ENCODE data around the gene PMS1.
A peak's percentile ranks its signal among the peaks of the same experiment; 100 is the strongest.
"Not testable (repeated sequence)": the region's sequence is repeated elsewhere in the genome, so short reads cannot be mapped to it uniquely, and the experiment has no call there.

The PMS1 gene

GRCh38 chr2:189818249-189819038 lies 34.2 kb downstream of the PMS1 start:
- no peak for DNase-seq (ENCODE audit: low spot score)

DNA sequence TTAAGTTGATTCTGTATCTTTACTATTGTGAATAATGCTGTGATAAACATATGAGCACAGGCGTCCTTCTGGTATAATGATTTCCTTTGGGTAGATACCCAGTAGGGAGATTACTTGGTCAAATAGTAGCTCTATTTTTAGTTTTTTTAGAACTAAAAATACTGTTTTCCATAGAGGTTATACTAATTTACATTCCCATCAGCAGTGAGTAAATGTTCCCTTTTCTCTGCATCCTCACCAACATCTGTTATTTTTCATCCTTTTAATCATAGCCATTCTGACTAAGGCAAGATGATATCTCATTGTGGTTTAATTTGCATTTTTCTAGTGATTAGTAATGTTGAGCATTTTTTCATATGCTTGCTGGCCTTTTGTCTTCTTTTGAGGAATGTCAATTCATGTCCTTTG lies 35.1 kb downstream of the PMS1 start:
- no peak for DNase-seq (ENCODE audit: low spot score)

DNA sequence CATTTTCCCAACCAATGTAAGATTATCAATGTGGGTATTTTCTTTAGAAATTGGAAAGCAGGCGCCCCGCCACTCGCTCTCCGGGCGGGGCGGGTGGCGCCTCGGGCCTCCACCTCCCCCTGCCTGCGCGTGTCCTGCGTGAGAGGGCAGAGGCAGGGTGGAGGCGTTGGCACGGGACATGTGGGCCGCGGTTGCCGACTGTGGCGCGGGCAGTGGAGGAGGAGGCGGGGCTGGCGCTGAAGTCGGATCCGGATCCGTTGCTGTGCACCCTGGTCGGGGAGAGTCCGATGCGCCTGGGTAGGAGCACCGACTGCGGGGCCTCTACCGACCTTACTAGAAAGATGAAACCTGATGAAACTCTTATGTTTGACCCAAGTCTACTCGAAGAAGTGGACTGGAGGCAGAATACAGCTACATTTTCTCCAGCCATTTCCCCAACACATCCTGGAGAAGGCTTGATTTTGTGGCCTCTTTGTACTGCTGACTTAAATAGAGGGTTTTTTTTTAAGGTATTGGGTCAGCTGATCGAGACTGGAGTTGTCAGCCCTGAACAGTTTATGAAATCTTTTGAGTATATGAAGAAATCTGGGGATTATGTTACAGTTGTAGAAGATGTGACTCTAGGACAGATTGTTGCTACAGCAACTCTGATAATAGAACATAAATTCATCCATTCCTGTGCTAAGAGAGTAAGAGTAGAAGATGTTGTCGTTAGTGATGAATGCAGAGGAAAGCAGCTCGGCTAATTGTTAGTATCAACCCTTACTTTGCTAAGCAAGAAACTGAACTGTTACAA lies 37.9 kb downstream of the PMS1 start:
- no peak for DNase-seq (ENCODE audit: low spot score)

- no peak for DNase-seq (ENCODE audit: low spot score)
Observed at GRCh38 chr2:189824694-189825396, 40.6 kb downstream of the PMS1 start.

DNA sequence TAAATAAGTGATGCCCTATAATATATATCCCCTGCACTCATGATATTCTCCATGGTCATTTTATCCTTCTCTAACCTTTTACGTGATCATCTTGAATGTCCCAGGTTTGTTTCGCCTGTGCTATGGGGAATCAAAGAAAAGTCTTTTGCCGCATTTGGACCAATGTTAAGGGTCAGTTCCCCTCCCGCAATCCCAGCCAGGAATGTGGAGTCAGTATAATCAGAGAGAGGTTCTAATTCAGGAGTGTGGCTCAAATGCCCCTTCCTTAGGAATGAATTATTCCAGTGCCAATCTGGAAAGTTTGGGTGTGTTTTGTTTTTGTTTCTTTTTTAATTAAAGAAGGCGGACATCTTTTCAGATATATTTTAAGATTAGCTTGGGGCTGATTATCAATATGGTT lies 41.8 kb downstream of the PMS1 start:
- DNase-seq (ENCODE audit: low spot score): no peak

GRCh38 chr2:189829102-189829833 lies 45.0 kb downstream of the PMS1 start:
- DNase-seq (ENCODE audit: low spot score): no peak

GRCh38 chr2:189830510-189830909 lies 46.3 kb downstream of the PMS1 start:
- DNase-seq (ENCODE audit: low spot score): no peak

DNA sequence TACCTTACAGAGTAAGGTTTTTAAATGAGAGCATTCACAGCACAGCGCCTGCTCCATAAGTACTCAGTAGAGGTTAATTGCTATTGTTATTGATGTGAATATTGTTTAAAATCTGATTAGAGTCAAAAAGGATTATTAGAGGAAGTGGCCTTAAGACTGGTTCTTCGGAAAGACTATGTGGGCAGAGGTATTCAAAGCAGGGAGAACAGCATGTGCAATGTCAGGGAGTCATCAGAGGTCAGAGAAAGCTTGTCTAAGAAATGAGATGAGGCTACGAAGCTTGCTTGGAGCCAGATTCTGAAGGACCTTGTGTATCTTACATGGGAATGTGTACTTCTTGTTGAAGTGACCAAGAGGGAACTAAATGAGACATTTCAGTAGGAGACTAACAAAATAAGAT lies 49.8 kb downstream of the PMS1 start:
- DNase-seq (ENCODE audit: low spot score): no peak

DNA sequence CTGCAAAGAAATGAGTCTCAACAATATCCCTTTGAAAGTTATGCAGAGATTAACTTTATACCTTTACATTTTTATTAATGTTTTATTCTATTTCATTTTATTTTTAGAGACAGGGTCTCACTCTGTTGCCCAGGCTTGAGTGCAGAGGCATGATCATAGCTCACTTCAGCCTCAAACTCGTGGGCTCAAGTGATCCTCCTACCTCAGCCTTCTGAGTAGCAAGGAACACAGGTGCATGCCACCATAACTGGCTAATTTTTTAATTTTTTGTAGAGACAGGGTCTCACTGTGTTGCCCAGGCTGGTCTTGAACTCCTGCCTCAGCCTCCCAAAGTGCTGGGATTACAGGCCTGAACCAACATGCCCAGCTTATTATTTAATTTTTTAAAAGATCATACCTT lies 50.4 kb downstream of the PMS1 start:
- not testable (repeated sequence) for DNase-seq (ENCODE audit: low spot score)

DNA sequence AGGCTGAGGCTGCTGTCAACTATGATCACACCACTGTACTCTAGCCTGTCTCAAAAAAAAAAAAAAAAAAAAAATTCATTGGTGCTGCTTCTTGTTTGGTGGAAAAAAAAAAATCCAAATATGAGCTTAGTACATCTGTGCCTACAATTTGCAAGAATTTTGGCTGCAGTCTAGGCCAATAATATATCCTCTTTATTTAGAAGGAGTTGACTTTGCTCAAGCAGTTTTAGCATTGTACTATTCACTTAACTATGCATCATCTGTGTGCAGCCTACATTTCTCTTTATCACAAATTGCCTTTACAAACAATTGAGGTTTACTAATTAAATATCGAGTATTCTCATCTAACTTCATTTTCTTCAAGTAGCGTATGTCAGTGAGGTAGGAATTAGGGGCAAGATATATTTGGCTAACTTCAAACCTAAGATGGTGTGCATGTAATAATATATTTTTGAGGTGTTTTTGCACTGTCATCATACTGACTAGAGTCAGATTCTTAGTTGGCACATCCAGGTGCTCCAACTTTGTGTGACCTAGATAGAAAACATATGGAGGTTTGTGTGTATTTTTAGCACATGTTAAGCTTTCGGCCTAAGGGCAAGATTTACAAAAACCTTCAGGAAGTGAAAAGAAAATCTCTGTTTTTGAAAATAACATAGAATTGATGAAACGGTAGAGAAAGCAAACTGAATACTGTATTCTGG lies 51.8 kb downstream of the PMS1 start:
- DNase-seq (ENCODE audit: low spot score): peak; percentile 84

- DNase-seq (ENCODE audit: low spot score): no peak
Observed at GRCh38 chr2:189836644-189837043, 52.4 kb downstream of the PMS1 start.

DNA sequence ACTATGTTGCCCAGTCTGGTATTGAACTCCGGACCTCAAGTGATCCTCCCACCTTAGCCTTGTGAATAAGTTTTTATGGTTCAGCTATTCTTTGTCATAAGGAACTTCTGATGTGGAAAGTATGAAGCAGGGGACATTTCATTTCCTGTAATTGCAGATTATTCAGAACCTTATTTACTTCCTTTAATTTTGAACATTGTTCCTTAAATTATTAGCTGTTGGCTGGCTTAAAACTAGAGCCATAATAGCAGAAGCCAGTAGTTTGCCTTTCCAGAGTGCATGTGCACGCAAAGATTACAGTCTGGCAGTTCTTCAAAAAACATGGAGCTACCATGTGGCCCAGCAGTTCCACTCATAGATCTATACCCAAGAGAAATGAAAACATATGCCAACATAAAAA lies 53.1 kb downstream of the PMS1 start:
- DNase-seq (ENCODE audit: low spot score): no peak

DNA sequence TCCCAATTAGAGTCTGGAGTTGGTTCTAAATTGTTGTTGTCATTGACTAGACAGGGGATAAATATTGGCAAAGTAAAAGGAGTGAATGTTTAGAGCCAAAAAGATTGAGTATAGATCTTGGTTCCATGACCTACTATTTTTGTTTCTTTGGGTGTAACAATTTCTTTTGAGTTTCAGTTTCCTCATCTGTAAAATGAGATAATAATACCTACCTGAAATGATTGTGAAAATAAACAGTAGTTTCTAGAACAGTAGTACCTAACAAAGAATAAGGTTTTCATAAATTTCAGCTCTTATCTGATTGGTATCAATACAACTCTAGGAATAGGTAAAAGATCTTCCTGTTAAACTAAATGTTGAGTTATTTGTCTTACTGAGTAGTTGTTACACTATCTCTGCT lies 56.8 kb downstream of the PMS1 start:
- DNase-seq (ENCODE audit: low spot score): no peak

- DNase-seq (ENCODE audit: low spot score): peak; percentile 29
Observed at GRCh38 chr2:189848276-189848675, 64.0 kb downstream of the PMS1 start.

GRCh38 chr2:189849550-189849949 lies 65.3 kb downstream of the PMS1 start:
- DNase-seq (ENCODE audit: low spot score): no peak

- DNase-seq (ENCODE audit: low spot score): no peak
Observed at GRCh38 chr2:189851174-189851826, 67.0 kb downstream of the PMS1 start.

DNA sequence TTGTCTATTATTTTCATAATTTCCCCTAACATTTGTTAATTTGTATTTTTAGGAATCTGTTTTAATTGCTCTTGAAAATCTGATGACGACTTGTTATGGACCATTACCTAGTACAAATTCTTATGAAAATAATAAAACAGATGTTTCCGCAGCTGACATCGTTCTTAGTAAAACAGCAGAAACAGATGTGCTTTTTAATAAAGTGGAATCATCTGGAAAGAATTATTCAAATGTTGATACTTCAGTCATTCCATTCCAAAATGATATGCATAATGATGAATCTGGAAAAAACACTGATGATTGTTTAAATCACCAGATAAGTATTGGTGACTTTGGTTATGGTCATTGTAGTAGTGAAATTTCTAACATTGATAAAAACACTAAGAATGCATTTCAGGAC lies 69.9 kb downstream of the PMS1 start:
- DNase-seq (ENCODE audit: low spot score): no peak

- no peak for DNase-seq (ENCODE audit: low spot score)
Observed at GRCh38 chr2:189854940-189855339, 70.7 kb downstream of the PMS1 start.

- no peak for DNase-seq (ENCODE audit: low spot score)
Observed at GRCh38 chr2:189858291-189858690, 74.0 kb downstream of the PMS1 start.

DNA sequence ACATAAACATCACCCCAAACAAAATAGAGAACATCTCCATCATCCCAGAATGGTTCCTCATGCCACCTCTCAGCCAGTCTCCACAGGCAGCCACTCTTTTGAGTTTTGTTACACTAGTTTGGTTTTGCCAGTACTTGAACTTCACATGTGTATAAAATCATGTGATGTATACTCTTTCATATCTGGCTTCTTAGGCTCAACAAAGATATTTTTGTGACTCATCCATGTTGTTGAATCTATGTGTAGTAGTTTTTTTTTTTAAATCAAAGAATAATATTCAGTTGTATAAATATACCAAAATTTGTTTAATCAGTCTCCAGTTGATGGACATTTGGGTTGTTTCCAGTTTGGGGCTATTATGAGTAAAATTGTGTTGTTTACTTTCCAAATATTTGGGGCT lies 75.9 kb downstream of the PMS1 start:
- no peak for DNase-seq (ENCODE audit: low spot score)

DNA sequence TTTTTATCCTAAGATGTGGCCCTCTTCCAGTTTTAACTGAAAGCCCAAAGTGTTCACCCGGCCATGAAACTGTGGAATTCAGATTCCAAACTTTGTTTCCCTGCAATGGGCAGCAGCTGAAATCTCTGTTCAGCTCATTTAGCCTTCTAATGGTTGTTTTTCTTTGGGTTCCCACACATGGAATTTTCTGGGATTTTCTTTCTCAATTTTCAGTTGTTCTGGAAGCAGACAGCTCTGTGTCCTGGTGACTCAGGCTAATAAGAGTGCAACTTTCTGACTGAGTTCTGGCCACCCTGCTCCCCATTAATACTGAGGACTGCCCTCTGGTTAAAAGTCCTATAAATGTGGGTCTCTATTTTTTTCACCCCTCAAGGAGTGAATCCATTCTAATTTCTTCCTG lies 78.5 kb downstream of the PMS1 start:
- no peak for DNase-seq (ENCODE audit: low spot score)
